Mesenteric fat pad (tissue), 1 donor: ENCODE data around the gene SRSF3. TPM values are rescaled to one million over a fixed set of nuclear protein-coding genes. Genes with fewer than 3 reads are reported as not detected.
"Not testable (repeated sequence)": the region's sequence is repeated elsewhere in the genome, so short reads cannot be mapped to it uniquely, and the experiment has no call there.

ENCODE experiments used
- DNase-seq: peaks from one replicate; pipeline ENCODE4 v3.0.0-alpha.2; 2020; ENCODE audit warnings: low spot score
- total RNA-seq: library from RNA; stranded (reverse); fragmentation: NEBNext Ultra II Directional; extraction: Animal tissue kit (Norgen Biotek cat#: 25700); gene quantifications from one replicate; pipeline ENCODE4 v1.2.1, GENCODE V29; 2021
- donor health status: DM: yes; HTN: yes; CAD: no.

Gene SRSF3
- total RNA-seq, 1 donor from 2014 or later: 214 TPM

GRCh38 chr6:36574679-36575078 is 19.5 kb upstream of the SRSF3 start:
- DNase-seq: no peak

GRCh38 chr6:36576578-36576977 is 17.6 kb upstream of the SRSF3 start:
- no peak for DNase-seq

- DNase-seq: no peak
Observed at GRCh38 chr6:36577301-36577700, 16.9 kb upstream of the SRSF3 start.

DNA sequence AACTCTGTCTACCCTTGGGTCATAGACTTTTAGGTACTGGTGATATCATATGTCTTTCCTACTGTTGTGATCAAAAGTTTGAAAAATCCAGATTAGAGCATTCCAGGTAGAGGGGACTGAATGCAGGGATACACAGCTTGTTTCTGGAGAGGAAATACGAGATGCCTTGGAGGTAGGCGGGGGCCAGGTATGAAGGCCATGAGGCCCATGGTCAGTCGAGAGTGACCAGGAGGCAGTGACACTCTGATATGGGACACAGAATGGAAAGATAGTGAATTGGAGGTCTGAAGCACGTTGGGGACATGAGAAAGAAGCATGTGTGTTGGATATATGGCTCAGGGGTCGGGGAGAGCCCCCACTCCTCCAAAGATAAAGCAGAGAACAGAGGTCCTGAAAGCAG is 16.1 kb upstream of the SRSF3 start:
- no peak for DNase-seq

- DNase-seq: no peak
Observed at GRCh38 chr6:36578431-36578830, 15.7 kb upstream of the SRSF3 start.

DNA sequence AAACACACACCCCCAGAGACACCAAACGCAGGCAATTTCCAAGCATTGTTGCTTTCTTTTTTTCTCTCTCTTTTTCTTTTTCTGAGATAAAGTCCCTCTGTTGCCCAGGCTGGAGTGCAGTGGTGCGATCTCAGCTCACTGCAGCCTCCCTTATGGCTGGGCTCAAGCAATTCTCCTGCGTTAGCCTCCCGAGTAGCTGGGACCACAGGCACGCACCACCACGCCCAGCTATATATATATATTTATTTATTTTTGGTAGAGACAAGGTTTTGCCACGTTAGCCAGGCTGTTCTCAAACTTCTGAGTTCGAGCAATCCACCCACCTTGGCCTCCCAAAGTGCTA is 14.0 kb upstream of the SRSF3 start:
- no peak for DNase-seq

GRCh38 chr6:36581716-36582115 is 12.4 kb upstream of the SRSF3 start:
- no peak for DNase-seq

DNA sequence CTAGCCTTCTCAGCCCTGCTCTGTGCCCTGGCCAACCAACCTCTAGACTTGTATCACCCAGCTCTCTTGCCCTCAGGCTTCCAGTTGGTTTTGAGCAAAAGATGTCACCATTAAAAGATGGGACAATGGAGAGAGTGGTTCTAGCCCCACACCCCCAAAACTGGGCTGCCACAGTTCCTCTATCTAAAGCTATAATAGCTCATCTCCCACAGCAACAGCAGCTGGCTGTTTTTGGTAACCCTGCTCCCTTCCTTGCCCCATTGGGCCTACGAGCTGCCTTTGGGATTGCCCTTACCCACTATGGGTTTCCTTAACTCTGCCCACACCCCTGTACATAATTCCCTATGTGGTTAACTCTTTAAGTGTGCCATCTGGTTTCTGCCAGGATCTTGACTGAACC is 7.6 kb upstream of the SRSF3 start:
- peak; percentile 65 for DNase-seq

GRCh38 chr6:36589025-36589400 is 5.1 kb upstream of the SRSF3 start:
- DNase-seq: peak; percentile 68

- peak; percentile 82 for DNase-seq
Observed at GRCh38 chr6:36590237-36590636, 3.9 kb upstream of the SRSF3 start.

DNA sequence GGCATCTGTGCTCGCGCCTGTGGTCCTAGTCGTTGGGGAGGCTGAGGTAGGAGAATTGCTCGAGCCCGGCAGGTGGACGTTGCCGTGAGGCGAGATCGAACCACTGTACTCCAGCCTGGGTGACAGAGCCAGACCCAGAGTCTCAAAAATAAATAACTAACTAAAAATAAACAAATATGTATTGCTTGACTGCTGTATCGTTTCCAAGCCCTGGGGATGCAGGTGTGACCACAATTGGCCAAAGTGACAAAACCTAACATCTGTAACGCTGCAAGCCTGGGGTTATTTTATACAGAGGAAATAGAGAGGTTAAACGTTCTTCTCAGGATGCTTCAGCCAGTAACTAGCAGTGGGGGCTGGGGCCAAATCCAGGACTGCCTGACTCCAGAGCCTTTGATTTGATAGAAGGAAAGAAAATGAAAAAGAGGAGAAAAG is 1.9 kb upstream of the SRSF3 start:
- DNase-seq: no peak

DNA sequence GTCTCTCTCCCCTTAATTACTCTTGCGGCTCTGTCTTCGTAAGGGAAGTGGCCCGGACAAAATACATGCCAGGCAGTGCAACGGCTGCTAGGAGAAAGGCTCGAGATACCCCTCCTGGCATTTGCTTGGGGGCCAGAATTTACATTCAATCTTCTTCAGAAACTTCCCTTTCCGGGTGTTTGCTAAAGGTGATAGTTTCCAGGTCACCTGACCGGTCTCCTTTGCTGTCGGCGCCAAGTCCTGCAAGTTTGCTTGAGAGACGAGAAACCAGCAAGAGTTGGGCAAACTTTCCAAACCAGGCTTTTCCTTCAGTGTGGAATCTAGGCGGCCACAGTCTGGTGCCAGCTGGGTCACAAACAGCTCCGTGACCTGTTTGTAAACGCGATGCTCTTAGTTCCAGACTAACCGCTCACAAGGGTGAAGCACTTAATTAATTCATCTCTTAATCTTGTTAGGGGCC is 563 bp upstream of the SRSF3 start:
- DNase-seq: no peak

DNA sequence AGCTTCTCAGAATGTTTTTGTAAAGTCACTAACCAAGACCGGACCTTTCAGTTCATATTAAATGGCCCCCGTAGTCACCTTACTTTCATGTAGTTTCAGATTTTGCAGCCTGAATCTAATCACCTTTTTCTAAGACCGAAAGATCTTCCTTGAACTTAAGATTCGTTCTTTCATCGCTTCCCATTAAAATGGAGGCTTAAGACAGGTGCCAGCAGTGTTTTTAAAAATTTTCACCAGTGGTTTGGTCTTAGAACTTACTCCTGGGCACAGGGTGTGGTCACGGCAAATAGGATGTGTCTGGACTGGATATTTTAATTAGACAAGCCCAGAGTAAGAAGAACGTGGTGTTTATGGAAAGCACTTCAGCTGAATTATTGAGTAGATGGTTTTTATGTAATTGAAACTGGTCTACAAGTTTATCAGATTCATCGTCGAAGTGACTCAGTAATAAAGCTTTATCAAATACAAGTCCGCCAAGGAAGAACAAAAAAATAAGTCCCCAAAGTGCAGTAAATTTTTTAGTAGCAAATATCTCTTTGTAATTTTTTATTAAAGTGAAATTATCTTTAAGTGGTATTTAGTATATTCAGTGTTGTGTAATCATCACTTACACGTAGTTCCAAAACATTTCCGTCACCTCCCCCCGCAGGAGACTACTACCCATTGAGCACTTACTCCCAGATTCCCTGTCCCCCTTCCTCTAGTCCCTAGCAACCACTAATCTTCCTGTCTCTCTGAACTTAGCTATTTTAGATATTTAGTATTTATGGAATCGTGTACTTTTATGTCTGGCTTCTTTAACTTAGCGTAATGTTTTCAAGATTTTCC is 868 bp downstream of the SRSF3 start:
- DNase-seq: no peak

DNA sequence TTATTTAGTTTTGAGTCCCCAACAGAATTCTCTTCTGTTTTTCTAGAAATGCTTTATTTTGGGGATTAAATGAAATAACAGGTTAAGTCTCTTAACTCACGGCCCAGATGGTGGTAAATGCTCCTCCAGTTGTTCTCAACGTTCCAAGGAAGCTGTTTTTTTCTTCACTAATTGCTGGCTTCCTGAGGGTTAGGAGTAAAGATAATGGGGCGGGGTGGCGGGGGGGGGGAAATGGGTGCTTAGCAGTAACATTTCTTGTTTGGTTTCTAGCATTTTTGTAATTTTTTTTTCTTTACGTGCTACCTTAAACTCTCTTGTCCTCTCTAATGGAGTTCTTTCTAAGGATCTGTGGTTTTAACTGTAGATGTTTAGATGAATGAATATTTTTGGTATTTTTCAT is 2.2 kb downstream of the SRSF3 start:
- no peak for DNase-seq

GRCh38 chr6:36597775-36598174 is 3.6 kb downstream of the SRSF3 start:
- peak; percentile 8 for DNase-seq

- peak; percentile 22 for DNase-seq
Observed at GRCh38 chr6:36598326-36598725, 4.2 kb downstream of the SRSF3 start.

DNA sequence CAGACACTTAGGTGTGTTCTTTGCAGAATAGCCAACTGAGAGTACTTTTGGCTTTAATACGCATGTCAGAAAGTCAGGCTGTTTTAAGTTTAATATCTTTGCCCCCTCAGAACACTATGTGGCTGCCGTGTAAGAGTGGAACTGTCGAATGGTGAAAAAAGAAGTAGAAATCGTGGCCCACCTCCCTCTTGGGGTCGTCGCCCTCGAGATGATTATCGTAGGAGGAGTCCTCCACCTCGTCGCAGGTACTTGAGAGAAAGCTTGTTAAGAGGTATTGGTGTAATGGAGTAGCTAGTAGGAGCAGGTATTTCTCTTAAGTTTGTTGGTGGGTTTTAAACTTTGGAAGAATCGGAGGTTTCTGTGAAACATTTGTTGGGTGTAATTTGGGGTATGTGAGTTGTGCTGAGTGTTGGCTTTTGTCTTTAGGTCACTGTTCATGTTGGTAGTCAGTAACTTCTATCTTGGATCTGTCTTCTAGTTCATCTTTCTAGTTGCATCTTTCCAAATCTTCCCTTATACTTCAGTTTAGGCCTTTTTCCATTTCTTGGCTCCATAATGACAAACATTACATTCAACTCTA is 4.7 kb downstream of the SRSF3 start:
- DNase-seq: peak; percentile 12

- peak; percentile 89 for DNase-seq
Observed at GRCh38 chr6:36599791-36600209, 5.6 kb downstream of the SRSF3 start.

DNA sequence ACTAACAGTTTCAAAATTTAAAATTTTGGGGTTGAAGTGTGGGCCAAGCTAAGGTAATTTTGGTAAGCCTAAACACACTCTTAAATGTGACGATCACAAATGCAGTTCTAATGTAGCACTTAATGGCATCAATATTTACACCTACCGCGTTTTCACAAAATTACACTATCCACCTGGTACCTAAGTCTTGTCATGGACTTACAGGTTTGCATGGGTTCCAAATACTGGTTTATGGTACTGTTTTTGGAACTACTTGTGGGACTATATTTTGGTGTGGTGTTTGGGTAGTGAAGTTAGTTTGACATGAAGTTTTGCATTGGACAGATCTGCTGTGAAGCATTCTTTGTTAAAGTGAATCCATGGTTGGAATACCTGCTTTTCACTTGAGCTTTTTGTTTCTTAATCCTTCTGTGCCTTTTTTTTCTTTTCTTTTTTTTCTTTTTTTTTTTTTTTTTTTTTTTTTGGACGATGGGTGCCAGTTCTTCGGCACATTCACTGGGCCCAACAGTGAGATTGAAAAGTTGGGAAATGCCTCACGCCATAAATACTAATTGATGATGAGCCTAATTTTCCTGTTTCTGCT is 6.5 kb downstream of the SRSF3 start:
- no peak for DNase-seq

DNA sequence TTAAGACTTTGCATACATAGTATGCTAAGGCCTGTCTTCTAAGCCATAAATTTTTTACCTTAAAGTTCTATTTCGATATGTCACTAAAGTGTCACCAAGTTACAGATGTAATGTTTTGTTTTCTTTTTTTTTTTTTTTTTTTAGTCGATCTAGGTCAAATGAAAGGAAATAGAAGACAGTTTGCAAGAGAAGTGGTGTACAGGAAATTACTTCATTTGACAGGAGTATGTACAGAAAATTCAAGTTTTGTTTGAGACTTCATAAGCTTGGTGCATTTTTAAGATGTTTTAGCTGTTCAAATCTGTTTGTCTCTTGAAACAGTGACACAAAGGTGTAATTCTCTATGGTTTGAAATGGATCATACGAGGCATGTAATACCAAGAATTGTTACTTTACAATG is 7.7 kb downstream of the SRSF3 start:
- DNase-seq: not testable (repeated sequence)

GRCh38 chr6:36603222-36604089 is 9.3 kb downstream of the SRSF3 start:
- DNase-seq: no peak
